ENCODE measurements around the gene BRD3OS.

The BRD3OS gene

GRCh38 chr9:133986061-133986460 lies 39.2 kb upstream of the BRD3OS start:
- TF ChIP-seq ZNF8 (CRISPR knock-in tag; IDR thresholded peaks at IDR 0.05) = no peak
- no peak for ATAC-seq

DNA sequence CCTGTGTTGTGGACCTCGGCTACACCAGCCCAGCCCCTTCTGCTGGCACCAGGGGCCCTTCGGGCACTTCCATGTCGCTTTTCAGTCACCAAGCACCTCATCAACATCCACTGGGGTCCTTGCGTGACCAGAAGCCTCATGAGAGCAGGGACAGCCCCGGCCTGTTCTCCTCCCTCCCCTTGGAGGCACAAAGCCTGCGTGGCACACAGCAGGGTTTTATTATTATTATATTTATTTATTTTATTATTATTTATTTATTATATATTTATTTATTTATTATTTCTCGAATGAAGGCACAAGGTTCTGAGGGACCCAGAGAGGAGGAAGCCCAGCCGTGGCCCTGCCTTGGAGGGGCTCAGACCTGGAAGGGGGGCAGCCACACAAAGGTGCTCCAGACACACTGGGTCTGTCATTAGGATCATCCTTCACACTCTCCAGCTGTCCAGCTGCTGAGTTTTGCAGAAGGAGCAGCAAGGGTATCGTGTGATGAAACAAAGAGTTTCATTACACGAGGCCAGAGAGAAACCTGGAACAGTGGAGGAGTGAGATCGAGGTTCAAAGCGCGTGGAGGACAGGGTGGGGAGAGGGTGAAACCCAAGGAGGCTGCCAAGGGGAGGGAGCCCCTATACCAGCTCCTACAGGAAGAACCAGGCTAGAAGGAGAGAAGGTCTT lies 38.4 kb upstream of the BRD3OS start:
- ATAC-seq = no peak
- TF ChIP-seq ZNF70 (CRISPR knock-in tag; IDR thresholded peaks at IDR 0.05) (no peak), TCF4 (CRISPR knock-in tag; IDR thresholded peaks at IDR 0.05; ENCODE audit: borderline replicate concordance) (no peak), ARNTL (CRISPR knock-in tag; IDR thresholded peaks at IDR 0.05; ENCODE audit: borderline replicate concordance, low read depth) (no peak)

- TF ChIP-seq TOX (CRISPR knock-in tag; IDR thresholded peaks at IDR 0.05; ENCODE audit: borderline replicate concordance) (no peak), SNAI2 (CRISPR knock-in tag; IDR thresholded peaks at IDR 0.05) (no peak), PATZ1 (CRISPR knock-in tag; IDR thresholded peaks at IDR 0.05; ENCODE audit: borderline replicate concordance) (no peak), RARB (CRISPR knock-in tag; IDR thresholded peaks at IDR 0.05) (no peak), CSDC2 (CRISPR knock-in tag; IDR thresholded peaks at IDR 0.05) (no peak), ARNTL (CRISPR knock-in tag; IDR thresholded peaks at IDR 0.05; ENCODE audit: borderline replicate concordance, low read depth) (no peak), ZNF565 (CRISPR knock-in tag; conservative IDR thresholded peaks at IDR 0.05; ENCODE audit: low read depth) (no peak), OSR1 (CRISPR knock-in tag; IDR thresholded peaks at IDR 0.05) (no peak), ISL1 (CRISPR knock-in tag; IDR thresholded peaks at IDR 0.05) (no peak), PPARA (CRISPR knock-in tag; IDR thresholded peaks at IDR 0.05; ENCODE audit: borderline replicate concordance) (no peak), GLIS3 (CRISPR knock-in tag; IDR thresholded peaks at IDR 0.05) (no peak), ZNF8 (CRISPR knock-in tag; IDR thresholded peaks at IDR 0.05) (no peak), ZNF70 (CRISPR knock-in tag; IDR thresholded peaks at IDR 0.05) (no peak), CSRNP3 (CRISPR knock-in tag; IDR thresholded peaks at IDR 0.05) (no peak), ZFP30 (CRISPR knock-in tag; IDR thresholded peaks at IDR 0.05) (no peak), ZFP3 (CRISPR knock-in tag; IDR thresholded peaks at IDR 0.05) (no peak)
- TF ChIP-seq, protein P1, sequence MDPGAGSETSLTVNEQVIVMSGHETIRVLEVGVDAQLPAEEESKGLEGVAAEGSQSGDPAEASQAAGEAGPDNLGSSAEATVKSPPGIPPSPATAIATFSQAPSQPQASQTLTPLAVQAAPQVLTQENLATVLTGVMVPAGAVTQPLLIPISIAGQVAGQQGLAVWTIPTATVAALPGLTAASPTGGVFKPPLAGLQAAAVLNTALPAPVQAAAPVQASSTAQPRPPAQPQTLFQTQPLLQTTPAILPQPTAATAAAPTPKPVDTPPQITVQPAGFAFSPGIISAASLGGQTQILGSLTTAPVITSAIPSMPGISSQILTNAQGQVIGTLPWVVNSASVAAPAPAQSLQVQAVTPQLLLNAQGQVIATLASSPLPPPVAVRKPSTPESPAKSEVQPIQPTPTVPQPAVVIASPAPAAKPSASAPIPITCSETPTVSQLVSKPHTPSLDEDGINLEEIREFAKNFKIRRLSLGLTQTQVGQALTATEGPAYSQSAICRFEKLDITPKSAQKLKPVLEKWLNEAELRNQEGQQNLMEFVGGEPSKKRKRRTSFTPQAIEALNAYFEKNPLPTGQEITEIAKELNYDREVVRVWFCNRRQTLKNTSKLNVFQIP (CRISPR knock-in tag; IDR thresholded peaks at IDR 0.05; ENCODE audit: borderline replicate concordance, low read depth) = no peak
- TF ChIP-seq, protein P2, sequence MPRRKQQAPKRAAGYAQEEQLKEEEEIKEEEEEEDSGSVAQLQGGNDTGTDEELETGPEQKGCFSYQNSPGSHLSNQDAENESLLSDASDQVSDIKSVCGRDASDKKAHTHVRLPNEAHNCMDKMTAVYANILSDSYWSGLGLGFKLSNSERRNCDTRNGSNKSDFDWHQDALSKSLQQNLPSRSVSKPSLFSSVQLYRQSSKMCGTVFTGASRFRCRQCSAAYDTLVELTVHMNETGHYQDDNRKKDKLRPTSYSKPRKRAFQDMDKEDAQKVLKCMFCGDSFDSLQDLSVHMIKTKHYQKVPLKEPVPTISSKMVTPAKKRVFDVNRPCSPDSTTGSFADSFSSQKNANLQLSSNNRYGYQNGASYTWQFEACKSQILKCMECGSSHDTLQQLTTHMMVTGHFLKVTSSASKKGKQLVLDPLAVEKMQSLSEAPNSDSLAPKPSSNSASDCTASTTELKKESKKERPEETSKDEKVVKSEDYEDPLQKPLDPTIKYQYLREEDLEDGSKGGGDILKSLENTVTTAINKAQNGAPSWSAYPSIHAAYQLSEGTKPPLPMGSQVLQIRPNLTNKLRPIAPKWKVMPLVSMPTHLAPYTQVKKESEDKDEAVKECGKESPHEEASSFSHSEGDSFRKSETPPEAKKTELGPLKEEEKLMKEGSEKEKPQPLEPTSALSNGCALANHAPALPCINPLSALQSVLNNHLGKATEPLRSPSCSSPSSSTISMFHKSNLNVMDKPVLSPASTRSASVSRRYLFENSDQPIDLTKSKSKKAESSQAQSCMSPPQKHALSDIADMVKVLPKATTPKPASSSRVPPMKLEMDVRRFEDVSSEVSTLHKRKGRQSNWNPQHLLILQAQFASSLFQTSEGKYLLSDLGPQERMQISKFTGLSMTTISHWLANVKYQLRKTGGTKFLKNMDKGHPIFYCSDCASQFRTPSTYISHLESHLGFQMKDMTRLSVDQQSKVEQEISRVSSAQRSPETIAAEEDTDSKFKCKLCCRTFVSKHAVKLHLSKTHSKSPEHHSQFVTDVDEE (CRISPR knock-in tag; IDR thresholded peaks at IDR 0.05) = no peak
- ATAC-seq = no peak
Observed at GRCh38 chr9:133987446-133987788, 37.9 kb upstream of the BRD3OS start.

- no peak for TF ChIP-seq ZFP30 (CRISPR knock-in tag; IDR thresholded peaks at IDR 0.05)
- no peak for TF ChIP-seq SNAI2 (CRISPR knock-in tag; IDR thresholded peaks at IDR 0.05)
- TF ChIP-seq TCF4 (CRISPR knock-in tag; IDR thresholded peaks at IDR 0.05; ENCODE audit: borderline replicate concordance) = no peak
- TF ChIP-seq ZNF565 (CRISPR knock-in tag; conservative IDR thresholded peaks at IDR 0.05; ENCODE audit: low read depth) = no peak
- TF ChIP-seq ZNF8 (CRISPR knock-in tag; IDR thresholded peaks at IDR 0.05) = no peak
- TF ChIP-seq, protein P1 (CRISPR knock-in tag; IDR thresholded peaks at IDR 0.05; ENCODE audit: borderline replicate concordance, low read depth) = no peak
- no peak for TF ChIP-seq ZC3H10 (CRISPR knock-in tag; IDR thresholded peaks at IDR 0.05)
- TF ChIP-seq RARB (CRISPR knock-in tag; IDR thresholded peaks at IDR 0.05) = no peak
- TF ChIP-seq BACH2 (CRISPR knock-in tag; IDR thresholded peaks at IDR 0.05; ENCODE audit: borderline replicate concordance) = no peak
- TF ChIP-seq PATZ1 (CRISPR knock-in tag; IDR thresholded peaks at IDR 0.05; ENCODE audit: borderline replicate concordance) = no peak
- no peak for TF ChIP-seq CSRNP3 (CRISPR knock-in tag; IDR thresholded peaks at IDR 0.05)
- no peak for TF ChIP-seq ISL1 (CRISPR knock-in tag; IDR thresholded peaks at IDR 0.05)
- no peak for ATAC-seq
Observed at GRCh38 chr9:133987946-133988665, 37.2 kb upstream of the BRD3OS start.

All from SK-N-SH treated with all-trans-retinoic acid at 6 μM for 48 hours (cell line).